ENCODE data around the gene A4GALT.

GRCh38 chr22:42656578-42656977 lies 64.1 kb downstream of the A4GALT start:
- TF ChIP-seq ATF7 (IDR thresholded peaks at IDR 0.05; ENCODE audit: low read depth) (no peak), PBX3 (IDR thresholded peaks at IDR 0.05; ENCODE audit: insufficient replicate concordance, low read depth, low read length) (no peak), CTCF (IDR thresholded peaks at IDR 0.05 in 2 of 3, conservative IDR thresholded peaks at IDR 0.05 in 1 of 3; ENCODE audit: control insufficient read depth in 2 of 3, extremely low read depth in 1 of 3, insufficient read depth in 1 of 3, low read depth in 3 of 3, low read length in 3 of 3) (no peak), POLR2AphosphoS5 (IDR thresholded peaks at IDR 0.05; ENCODE audit: low read length) (no peak), STAT3 (IDR thresholded peaks at IDR 0.05; ENCODE audit: low read depth, low read length) (no peak)
